GM19240 (cell line): ENCODE data around the gene KPNA5.
"Not testable (repeated sequence)": the region's sequence is repeated elsewhere in the genome, so short reads cannot be mapped to it uniquely, and the experiment has no call there.

Experiments
- DNase-seq: peaks from one replicate; pipeline ENCODE4 v3.0.0; 2011; ENCODE audit warnings: low spot score; ENCODE audit not compliant: insufficient read length

Gene KPNA5

DNA sequence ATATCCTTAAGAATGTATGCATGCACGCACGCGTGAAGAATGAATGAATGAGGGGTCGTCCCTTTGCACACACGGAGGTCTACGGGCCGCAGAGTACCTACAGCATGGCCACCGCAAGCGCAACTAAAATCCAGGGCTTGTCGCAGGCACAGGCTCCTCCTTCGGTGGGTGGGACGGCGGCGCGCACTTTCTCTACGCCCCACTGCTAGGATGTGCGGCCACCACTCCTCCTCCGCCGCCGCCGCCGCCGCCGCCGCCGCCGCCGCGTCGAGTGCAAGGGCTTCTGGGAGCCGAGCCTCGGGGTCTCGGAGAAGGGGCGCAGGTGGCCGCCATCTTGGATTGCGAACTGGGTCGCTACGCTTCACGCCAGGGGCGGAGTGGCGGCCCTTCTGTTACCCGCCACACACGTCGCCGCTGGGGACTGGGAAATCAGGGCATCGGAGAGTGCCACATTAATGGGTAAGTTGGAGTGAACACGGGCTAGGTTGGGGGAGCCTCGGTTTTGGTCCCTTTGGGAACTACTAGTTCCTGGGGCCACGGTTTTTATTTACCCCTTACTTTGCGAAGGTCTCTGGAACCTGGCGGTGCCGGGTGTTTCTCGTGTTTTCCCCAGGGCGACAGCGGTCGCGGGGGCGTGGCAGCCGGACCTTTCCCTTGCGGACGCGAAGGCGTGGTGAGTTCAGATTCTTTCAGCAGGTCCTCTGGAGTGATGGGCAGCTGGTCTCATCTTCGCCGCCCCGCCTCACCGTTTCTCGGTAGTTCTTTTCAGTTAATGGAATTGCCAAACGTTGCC, at the start of gene KPNA5:
TSS of gene KPNA5 (plus strand) at position 332 of the 793 bp plus-strand sequence. CDS start at position 456, 124 bp downstream.
- peak; percentile 51 for DNase-seq

DNA sequence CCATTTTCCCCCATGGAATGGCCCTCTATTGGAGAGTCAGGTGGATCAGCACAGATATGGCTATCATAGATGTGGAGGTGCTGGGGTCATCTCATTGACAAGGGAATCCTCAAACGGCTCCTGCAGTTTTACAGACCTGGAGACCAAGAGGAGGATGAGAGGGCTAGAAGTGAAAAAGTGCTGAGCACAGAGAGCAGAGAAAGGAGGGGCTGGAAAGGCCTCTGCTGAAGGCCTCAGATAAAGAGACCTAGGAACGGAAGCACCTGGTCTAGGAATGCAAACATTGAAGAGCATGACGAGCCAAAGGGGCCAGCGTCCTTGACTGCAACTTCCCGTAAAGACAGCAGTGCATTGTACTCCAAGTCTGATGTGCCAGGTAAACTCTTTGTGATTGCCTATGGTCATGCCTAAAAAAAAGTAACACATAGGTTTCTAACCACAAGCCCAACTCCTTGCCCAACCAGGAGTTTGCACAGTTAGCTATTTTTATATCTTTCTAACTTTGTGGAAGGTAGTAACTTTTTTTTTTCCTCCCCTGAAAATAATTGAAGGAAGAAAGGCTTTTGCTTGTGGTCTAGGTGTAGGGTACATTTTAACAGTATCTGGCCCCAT, 49.5 kb upstream of the KPNA5 start:
- DNase-seq: no peak

DNA sequence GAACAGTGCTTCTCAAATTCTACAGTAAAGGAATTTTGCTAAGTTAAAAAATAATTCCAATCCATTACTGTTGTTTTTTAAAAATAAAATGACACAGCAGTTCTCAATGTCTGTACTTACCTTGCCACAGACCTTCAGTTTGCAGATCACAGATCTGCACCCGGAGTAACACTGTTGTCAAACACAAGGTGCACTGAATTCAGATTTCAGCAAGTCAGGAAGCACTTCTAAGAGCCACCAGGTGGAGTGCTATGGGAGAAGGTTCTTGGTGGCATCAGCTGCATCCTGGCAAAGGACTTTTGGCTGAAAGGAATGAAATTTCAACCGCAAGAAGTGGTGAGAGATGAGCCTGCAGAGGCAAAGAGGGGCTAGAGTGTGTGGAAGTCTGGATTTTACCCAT, 47.3 kb upstream of the KPNA5 start:
- DNase-seq: no peak

DNA sequence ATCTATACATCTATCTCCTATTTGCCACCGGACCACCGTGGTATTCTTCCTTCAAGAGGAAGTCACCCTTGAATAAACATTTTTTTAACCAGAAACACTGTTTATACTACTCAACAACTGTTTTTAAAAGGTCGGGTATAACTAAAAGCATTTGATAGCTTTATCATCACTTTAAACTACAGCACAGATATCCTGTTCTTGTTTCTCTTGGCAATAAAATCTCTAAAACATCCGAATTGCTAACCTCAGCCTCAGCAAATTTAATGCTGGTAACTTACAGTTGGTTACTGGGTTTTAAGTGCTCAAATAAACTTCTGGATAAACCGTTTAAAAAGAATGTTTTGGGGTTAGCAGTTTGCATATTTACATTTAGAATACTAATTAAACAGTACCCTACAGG, 32.9 kb upstream of the KPNA5 start:
- no peak for DNase-seq

DNA sequence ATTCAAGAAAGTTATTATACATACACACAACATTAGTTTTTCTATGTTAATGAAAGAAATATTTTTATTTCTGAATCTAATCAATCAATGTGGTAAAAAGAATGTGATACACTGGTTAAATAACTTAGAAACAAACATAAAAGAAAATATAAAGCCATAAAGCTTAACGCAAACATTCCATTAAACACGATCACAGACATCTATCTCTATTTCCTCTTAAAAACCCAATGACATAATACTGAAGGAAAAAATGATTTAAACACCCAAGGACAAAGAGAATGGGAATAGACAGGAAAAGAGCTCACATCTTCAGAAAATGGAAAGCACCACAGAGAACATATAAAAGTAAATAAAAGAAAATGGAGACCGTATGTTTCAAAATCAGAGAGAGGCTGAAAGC, 31.9 kb upstream of the KPNA5 start:
- no peak for DNase-seq

DNA sequence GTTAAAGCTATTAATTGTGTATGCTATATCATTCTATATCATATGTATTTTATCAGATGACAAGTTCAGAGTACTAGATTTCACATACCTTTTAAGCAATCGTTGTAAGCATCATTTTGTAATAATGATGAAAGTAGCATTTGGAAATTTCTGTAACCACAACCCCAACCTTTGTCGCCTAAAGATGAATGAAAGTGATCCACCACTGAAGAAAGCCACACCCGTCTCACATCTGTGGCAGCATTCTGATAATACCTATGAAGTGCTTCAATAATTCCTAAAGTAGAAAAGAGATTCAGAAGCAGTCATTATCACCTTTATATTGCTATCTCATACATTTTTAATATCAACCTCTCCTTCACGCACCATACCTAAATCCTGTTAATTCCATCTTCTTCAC, 29.1 kb upstream of the KPNA5 start:
- no peak for DNase-seq

DNA sequence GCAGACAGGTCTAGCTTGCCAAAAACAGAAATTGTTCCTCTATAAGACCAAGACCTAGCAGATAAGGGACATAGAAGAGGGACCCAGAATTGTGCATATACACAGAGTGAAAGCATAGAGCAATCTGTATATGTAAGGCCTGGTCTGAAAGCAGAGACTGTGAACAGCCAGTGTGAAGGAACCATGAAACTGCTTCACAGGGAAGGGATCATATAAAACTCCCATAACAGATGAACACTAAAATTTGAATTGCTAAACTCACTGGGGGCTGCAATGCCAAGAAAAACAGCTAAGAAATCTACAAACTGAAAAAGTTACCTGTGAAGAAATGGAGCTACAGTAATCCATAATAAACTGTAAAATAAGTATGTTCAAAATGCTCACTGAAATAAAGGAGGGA, 19.4 kb upstream of the KPNA5 start:
- no peak for DNase-seq

DNA sequence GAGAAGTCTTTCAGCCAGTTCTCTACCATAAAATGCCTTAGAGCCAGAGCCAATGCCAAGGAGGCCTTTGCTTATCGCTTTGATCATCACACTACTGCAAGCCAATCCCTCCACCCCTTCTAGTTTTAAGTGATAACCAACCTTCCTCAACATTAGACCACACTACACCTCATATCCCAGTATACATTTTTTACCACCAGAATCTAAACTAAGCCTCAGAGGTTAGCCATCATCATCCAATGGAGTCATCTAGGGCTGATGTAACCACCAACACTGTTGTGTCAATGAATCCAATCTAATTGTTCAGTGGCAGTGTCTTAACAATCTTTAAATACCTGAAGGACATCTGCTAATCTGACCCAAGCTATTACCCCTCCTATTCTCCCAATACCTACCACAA, 18.8 kb upstream of the KPNA5 start:
- no peak for DNase-seq

DNA sequence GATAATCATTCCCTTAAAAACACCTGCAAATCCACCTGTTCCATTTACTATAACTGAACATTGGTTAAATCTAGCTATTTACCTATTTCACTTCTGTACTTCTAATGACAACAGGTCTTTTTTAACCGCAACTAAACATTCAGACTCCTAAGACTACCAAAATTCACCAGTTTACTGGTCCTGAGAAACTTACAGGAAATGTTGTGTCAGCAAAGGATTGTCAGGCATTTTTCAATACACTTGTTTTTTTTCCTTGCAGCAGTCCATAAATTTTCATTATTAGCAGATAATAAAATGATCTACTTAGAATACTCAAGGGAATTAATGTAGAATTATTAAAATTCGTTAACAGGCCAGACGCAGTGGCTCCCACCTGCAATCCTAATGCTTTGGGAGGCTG, 17.7 kb upstream of the KPNA5 start:
- no peak for DNase-seq

DNA sequence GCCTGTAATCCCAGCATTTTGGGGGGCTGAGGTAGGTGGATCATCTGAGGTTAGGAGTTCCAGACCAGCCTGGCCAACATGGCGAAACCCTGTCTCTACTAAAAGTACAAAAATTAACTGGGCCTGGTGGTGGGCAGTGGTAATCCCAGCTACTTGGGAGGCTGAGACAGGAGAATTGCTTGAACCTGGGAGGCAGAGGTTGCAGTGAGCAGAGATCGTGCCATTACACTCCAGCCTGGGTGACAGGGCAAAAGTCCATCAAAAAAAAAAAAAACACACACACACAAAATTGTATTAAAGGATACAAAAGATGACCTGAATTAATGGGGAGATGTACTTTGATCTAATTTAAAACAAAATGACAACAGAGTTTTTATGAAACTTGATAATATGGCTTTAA, 16.8 kb upstream of the KPNA5 start:
- not testable (repeated sequence) for DNase-seq

DNA sequence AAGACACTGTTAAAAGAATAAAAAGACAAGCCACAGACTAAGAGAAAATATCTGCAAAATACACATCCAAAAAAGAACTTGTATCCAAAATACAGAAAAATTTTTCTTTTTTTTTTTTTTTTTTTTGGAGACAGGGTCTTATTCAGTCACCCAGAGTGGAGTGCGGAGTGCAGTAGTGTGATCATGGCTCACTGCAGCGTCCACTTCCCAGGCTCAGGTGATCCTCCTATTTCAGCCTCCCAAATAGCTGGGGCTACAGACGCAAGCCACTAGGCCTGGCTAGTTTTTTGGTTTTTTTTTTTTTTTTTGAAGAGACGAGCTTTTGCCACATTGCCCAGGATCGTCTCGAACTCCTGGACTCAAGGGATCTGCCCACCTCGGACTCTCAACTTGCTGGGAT, 15.5 kb upstream of the KPNA5 start:
- DNase-seq: no peak

DNA sequence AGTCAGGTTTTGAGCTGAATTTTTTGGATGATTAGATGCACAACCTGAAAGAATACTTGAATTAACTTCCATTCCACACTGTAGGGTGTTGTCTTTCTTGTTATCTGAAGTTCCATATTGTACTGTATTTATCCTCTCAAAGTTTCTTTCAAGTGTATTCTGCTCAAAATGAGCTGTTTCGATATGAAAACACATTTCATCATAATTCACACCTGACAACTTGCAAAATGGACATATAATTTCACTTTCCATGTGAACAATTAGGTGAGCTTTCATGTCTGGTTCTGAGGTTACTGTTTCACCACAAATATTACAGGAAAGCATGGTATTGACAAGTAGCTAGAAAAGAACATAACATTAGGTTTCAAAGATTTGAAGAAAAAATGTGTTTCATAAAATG, 14.1 kb upstream of the KPNA5 start:
- peak; percentile 2 for DNase-seq

DNA sequence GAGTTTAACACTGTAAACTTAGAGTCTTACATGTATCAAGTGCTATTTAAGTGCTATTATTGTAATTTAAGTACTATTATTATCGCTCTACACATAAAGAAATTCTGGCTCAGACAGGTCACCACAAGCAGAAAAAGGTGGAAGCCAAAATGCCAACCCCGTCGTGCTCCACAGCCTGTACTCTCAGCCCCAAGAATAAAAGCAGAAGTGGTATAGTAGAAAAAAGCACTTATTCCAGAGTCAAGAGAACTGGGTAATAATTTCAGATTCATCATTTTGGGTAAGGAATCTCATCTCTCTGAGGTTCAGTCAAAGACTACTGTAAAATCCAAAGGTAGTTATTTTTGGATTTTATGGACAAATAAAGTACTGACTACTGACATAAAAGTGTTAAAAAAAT, 13.4 kb upstream of the KPNA5 start:
- DNase-seq: no peak

DNA sequence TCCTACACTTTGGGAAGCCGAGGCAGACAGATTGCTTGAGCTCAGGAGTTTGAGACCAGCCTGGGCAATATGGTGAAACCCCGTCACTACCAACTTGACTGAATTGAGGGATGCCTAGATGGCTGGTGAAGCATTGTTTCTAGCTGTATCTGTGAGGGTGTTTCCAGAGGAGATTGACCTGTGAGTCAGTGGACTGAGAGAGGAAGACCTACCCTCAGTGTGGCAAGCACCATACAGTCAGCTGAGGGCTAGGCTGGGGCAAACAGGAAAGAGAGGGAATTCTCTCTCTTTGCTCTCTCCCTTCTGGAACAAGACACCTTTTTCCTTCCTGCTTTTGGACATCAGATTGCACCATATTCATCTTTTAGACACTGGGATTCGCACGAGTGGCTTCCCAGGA, 8.7 kb upstream of the KPNA5 start:
- no peak for DNase-seq

DNA sequence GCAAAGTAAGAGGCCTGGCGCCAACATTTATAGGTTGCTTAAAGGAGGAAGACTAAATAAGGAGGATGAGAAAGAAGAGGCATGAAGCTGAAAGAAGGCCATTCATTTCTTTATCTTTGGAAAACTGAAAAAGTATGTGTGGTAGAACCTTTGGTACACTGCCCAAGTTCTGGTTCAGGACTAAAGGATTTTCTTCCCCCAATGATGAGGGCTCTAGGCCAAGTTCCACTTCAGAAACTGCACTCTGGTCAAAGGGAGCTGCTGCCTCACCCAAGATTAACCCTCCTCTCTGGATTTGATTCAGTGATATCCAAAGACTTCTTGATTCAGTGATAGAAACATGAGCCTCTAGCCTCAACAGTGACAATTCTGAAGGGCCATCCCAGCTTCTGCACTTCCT, 5.0 kb upstream of the KPNA5 start:
- DNase-seq: no peak

DNA sequence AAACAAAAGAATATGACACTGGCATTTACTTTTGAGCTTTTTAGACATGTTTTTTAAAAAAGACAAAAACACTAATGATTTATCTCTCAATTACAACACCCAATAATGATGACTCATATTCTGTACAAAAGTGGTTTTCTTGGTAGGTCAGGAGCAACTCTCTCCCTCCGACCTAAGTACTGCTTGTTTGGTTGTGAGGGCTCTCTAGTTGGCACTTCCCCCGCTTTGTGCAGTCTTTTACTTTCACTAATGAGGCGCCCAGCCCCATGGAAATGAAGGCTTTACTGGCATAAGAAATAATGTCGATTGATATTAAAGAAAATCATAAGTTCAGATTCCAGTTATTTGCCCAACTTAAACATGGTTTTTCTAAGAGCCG, 1.3 kb downstream of the KPNA5 start:
- no peak for DNase-seq

DNA sequence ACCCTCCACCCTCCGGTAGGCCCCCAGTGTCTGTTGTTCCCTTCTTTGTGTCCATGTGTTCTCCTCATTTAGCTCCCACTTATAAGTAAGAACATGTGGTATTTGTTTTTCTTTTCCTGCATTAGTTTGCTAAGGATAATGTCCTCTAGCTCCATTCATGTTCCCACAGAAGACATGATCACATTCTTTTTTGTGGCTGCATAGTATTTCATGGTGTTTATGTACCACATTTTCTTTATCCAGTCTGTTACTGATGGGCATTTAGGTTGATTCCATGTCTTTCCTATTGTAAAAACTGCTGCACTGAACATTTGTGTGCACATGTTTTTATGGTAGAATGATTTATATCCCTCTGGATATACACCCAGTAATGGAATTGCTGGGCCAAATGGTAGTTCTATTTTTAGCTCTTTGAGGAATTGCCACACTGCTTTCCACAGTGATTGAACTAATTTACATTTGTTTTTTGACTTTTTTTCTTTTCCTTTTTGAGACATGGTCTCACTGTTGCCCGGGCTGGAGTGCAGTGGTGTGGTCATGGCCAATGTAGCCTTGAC, 4.5 kb downstream of the KPNA5 start:
- DNase-seq: no peak

DNA sequence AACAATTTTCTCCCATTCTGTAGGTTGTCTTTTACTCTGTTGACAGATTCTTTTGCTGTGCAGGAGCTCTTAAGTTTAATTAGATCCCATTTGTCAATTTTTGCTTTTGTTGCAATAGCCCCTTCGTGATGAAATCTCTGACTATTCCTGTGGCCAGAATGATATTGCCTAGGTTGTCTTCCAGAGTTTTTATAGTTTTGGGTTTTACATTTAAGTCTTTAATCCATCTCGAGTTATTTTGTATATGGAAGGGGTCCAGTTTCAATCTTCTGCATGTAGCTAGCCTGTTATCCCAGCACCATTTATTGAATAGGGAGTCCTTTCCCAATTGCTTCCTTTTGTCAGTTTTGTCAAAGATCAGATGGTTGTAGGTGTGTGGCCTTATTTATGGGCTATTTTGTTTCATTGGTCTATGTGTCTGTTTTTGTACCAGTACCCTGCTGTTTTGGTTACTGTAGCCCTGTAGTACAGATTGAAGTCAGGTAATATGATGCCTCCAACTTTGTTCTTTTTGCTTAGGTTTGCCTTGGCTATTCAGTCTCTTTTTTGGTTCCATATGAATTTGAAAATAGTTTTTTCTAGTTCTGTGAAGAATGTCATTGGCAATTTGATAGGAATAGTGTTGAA, 5.6 kb downstream of the KPNA5 start:
- not testable (repeated sequence) for DNase-seq

DNA sequence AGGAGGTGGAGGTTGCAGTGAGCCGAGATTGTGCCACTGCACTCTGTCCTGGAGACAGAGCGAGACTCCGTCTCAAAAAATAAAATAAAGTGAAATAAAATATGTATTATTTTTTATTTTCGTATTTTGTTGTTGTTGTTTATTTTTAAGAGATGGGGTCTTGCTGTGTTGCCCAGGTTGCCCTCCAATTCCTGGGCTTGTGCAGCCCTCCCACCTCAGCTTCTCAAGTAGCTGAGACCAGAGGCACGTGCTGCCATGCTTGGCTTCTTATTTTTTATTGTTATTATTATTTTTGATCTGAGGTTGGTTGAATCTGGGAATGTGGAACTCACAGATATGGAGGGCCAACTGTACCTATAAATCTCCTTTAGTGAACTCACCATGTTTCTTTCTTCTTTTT, 10.1 kb downstream of the KPNA5 start:
- DNase-seq: no peak

DNA sequence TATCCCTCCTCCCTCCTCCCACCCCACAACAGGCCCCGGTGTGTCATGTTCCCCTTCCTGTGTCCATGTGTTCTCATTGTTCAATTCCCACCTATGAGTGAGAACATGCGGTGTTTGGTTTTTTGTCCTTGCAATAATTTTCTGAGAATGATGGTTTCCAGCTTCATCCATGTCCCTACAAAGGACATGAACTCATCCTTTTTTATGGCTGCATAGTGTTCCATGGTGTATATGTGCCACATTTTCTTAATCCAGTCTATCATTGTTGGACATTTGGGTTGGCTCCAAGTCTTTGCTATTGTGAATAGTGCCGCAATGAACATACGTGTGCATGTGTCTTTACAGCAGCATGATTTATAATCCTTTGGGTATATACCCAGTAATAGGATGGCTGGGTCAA, 11.9 kb downstream of the KPNA5 start:
- not testable (repeated sequence) for DNase-seq

DNA sequence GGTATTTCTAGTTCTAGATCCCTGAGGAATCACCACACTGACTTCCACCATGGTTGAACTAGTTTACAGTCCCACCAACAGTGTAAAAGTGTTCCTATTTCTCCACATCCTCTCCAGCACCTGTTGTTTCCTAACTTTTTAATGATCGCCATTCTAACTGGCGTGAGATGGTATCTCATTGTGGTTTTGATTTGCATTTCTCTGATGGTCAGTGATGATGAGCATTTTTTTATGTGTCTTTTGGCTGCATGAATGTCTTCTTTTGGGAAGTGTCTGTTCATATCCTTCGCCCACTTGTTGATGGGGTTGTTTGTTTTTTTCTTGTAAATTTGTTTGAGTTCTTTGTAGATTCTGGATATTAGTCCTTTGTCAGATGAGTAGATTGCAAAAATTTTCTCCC, 12.3 kb downstream of the KPNA5 start:
- DNase-seq: not testable (repeated sequence)

DNA sequence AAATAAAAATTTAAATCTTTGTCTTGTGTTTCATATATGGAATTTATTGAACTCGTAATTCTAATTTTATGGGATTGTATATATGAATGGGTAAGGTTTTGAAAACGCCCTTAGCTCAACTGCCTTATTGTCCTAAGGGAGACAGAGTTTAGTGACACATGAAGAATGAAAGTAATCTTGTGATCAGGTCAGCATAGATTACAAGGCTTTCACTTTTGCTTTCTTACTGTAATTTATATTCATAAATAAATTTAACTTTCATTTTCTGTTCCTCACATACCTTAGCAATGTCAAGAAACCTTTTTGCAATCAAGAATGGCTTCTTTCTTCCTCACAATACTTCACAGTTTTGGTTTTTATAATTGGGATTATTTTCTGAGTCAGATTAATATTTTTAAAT, 14.4 kb downstream of the KPNA5 start:
- peak; percentile 6 for DNase-seq
